ENCODE measurements around the gene SLC29A3.

Gene SLC29A3

GRCh38 chr10:71317739-71318138 is 1.3 kb upstream of the SLC29A3 start:
- TF ChIP-seq ZBTB7A (IDR thresholded peaks at IDR 0.05; ENCODE audit: low read depth) = no peak
- no peak for TF ChIP-seq NFIC (IDR thresholded peaks at IDR 0.05)
- TF ChIP-seq EP300 (IDR thresholded peaks at IDR 0.05; ENCODE audit: borderline replicate concordance) = no peak
- no peak for TF ChIP-seq FOXM1 (IDR thresholded peaks at IDR 0.05; ENCODE audit: borderline replicate concordance, low read depth)
- no peak for TF ChIP-seq TCF12 (IDR thresholded peaks at IDR 0.05; ENCODE audit: low read depth)
- TF ChIP-seq REST (IDR thresholded peaks at IDR 0.05; ENCODE audit: low read depth) = no peak
- no peak for TF ChIP-seq EGR1 (IDR thresholded peaks at IDR 0.05)
- no peak for TF ChIP-seq CREB1 (IDR thresholded peaks at IDR 0.05; ENCODE audit: low read depth)
- no peak for TF ChIP-seq RAD21 (IDR thresholded peaks at IDR 0.05; ENCODE audit: low read depth)
- no peak for TF ChIP-seq MAX (IDR thresholded peaks at IDR 0.05)
- no peak for TF ChIP-seq TEAD4 (IDR thresholded peaks at IDR 0.05)
- no peak for TF ChIP-seq CEBPB (IDR thresholded peaks at IDR 0.05)
- no peak for TF ChIP-seq YY1 (IDR thresholded peaks at IDR 0.05; ENCODE audit: low read depth)
- TF ChIP-seq TAF1 (IDR thresholded peaks at IDR 0.05; ENCODE audit: low read depth) = no peak
- TF ChIP-seq USF1 (IDR thresholded peaks at IDR 0.05) = no peak

- TF ChIP-seq TCF12 (IDR thresholded peaks at IDR 0.05; ENCODE audit: low read depth) = no peak
- peak; percentile 30; the same call in 1 of the 2 replicates for TF ChIP-seq TAF1 (IDR thresholded peaks at IDR 0.05; ENCODE audit: low read depth)
Measured at GRCh38 chr10:71319800-71320392, 837 bp downstream of the SLC29A3 start.

- TF ChIP-seq TAF1 (IDR thresholded peaks at IDR 0.05; ENCODE audit: low read depth) (no peak), REST (IDR thresholded peaks at IDR 0.05; ENCODE audit: low read depth) (no peak)
Measured at GRCh38 chr10:71320592-71320991, 1.5 kb downstream of the SLC29A3 start.

- no peak for TF ChIP-seq RAD21 (IDR thresholded peaks at IDR 0.05; ENCODE audit: low read depth)
- no peak for TF ChIP-seq TAF1 (IDR thresholded peaks at IDR 0.05; ENCODE audit: low read depth)
- TF ChIP-seq EGR1 (IDR thresholded peaks at IDR 0.05) = no peak
- TF ChIP-seq CEBPB (IDR thresholded peaks at IDR 0.05) = no peak
- no peak for TF ChIP-seq USF1 (IDR thresholded peaks at IDR 0.05)
- no peak for TF ChIP-seq NFIC (IDR thresholded peaks at IDR 0.05)
- no peak for TF ChIP-seq TCF12 (IDR thresholded peaks at IDR 0.05; ENCODE audit: low read depth)
- no peak for TF ChIP-seq REST (IDR thresholded peaks at IDR 0.05; ENCODE audit: low read depth)
- TF ChIP-seq EP300 (IDR thresholded peaks at IDR 0.05; ENCODE audit: borderline replicate concordance) = no peak
- TF ChIP-seq YY1 (IDR thresholded peaks at IDR 0.05; ENCODE audit: low read depth) = no peak
- no peak for TF ChIP-seq FOXM1 (IDR thresholded peaks at IDR 0.05; ENCODE audit: borderline replicate concordance, low read depth)
- TF ChIP-seq CREB1 (IDR thresholded peaks at IDR 0.05; ENCODE audit: low read depth) = no peak
- TF ChIP-seq MAX (IDR thresholded peaks at IDR 0.05) = no peak
- no peak for TF ChIP-seq ZBTB7A (IDR thresholded peaks at IDR 0.05; ENCODE audit: low read depth)
- no peak for TF ChIP-seq TEAD4 (IDR thresholded peaks at IDR 0.05)
Measured at GRCh38 chr10:71321386-71321785, 2.3 kb downstream of the SLC29A3 start.

GRCh38 chr10:71323407-71323806 is 4.3 kb downstream of the SLC29A3 start:
- peak; percentile 98 for TF ChIP-seq USF1 (IDR thresholded peaks at IDR 0.05)
- TF ChIP-seq YY1 (IDR thresholded peaks at IDR 0.05; ENCODE audit: low read depth) = no peak

All from Ishikawa (cell line).